WTC11 (cell line): ENCODE measurements around the gene GDAP1L1. TPM values are rescaled to one million over a fixed set of nuclear protein-coding genes. Genes with fewer than 3 reads are reported as not detected.

Source experiments
- GABPB1 ChIP-seq: sonication (generic); formaldehyde crosslinking; IDR thresholded peaks from 2 replicates; pipeline ENCODE4 v1.8.1; 2023; ENCODE audit warnings: mild to moderate bottlenecking, missing genetic modification reagents
- GRHL2 ChIP-seq: fragments of 250-450 bp; sonication (Bioruptor Pico); IDR thresholded peaks from 2 replicates; pipeline ENCODE4 v1.8.0; 2022; ENCODE audit warnings: mild to moderate bottlenecking, moderate library complexity; ENCODE audit not compliant: insufficient replicate concordance, severe bottlenecking
- IRF2 ChIP-seq: sonication (generic); formaldehyde crosslinking; IDR thresholded peaks from 2 replicates; pipeline ENCODE4 v1.8.0; 2022; ENCODE audit warnings: low read depth, missing genetic modification reagents, borderline replicate concordance
- JAZF1 ChIP-seq: fragments of 250-450 bp; sonication (Bioruptor Pico); IDR thresholded peaks from 2 replicates; pipeline ENCODE4 v1.9.0; 2021; ENCODE audit warnings: moderate library complexity, mild to moderate bottlenecking, inconsistent platforms
- JUN ChIP-seq: sonication (generic); formaldehyde crosslinking; IDR thresholded peaks from 2 replicates; pipeline ENCODE4 v1.8.0; 2023; ENCODE audit warnings: mild to moderate bottlenecking, missing genetic modification reagents
- MYBL2 ChIP-seq: sonication (generic); formaldehyde crosslinking; IDR thresholded peaks from 2 replicates; pipeline ENCODE4 v1.8.1; 2023; ENCODE audit warnings: mild to moderate bottlenecking, moderate library complexity, missing genetic modification reagents
- NR2C2 ChIP-seq: sonication (generic); formaldehyde crosslinking; IDR thresholded peaks from 2 replicates; pipeline ENCODE4 v1.8.0; 2022; ENCODE audit warnings: mild to moderate bottlenecking, missing genetic modification reagents
- PRRX2 ChIP-seq: fragments of 250-450 bp; sonication (Bioruptor Pico); IDR thresholded peaks from 2 replicates; pipeline ENCODE4 v1.8.0; 2021; ENCODE audit warnings: mild to moderate bottlenecking
- RELA ChIP-seq: sonication (generic); formaldehyde crosslinking; IDR thresholded peaks from 2 replicates; pipeline ENCODE4 v1.8.1; 2022; ENCODE audit warnings: missing genetic modification reagents, mild to moderate bottlenecking, borderline replicate concordance
- SMAD3 ChIP-seq: sonication (generic); formaldehyde crosslinking; IDR thresholded peaks from 2 replicates; pipeline ENCODE4 v1.8.0; 2022; ENCODE audit warnings: missing genetic modification reagents, mild to moderate bottlenecking, borderline replicate concordance
- TCF7 ChIP-seq: sonication (generic); formaldehyde crosslinking; IDR thresholded peaks from 2 replicates; pipeline ENCODE4 v1.8.0; 2022; ENCODE audit warnings: mild to moderate bottlenecking, low read depth, missing genetic modification reagents, moderate library complexity
- TEAD1 ChIP-seq: sonication (generic); formaldehyde crosslinking; IDR thresholded peaks from 2 replicates; pipeline ENCODE4 v1.8.0; 2022; ENCODE audit warnings: mild to moderate bottlenecking, missing genetic modification reagents
- TEAD4 ChIP-seq: sonication (generic); formaldehyde crosslinking; IDR thresholded peaks from 2 replicates; pipeline ENCODE4 v1.8.0; 2022; ENCODE audit warnings: mild to moderate bottlenecking, missing genetic modification reagents
- ZNF121 ChIP-seq: sonication (generic); formaldehyde crosslinking; IDR thresholded peaks from 2 replicates; pipeline ENCODE4 v1.8.0; 2023; ENCODE audit warnings: missing genetic modification reagents
- ZNF232 ChIP-seq: sonication (generic); formaldehyde crosslinking; IDR thresholded peaks from 2 replicates; pipeline ENCODE4 v1.8.0; 2022; ENCODE audit warnings: mild to moderate bottlenecking, missing genetic modification reagents
- ZNF423 ChIP-seq: fragments of 250-450 bp; sonication (Bioruptor Pico); IDR thresholded peaks from 2 replicates; pipeline ENCODE4 v2.1.2; 2022; ENCODE audit warnings: mild to moderate bottlenecking, moderate library complexity
- ZNF671 ChIP-seq: fragments of 250-450 bp; sonication (Bioruptor Pico); IDR thresholded peaks from 2 replicates; pipeline ENCODE4 v1.8.0; 2021; ENCODE audit warnings: mild to moderate bottlenecking
- total RNA-seq: library from RNA; stranded (reverse); gene quantifications from 3 replicates; pipeline ENCODE4 v1.2.3, GENCODE V29; 2021
- TF ChIP-seq, protein P1 (sequence below): fragments of 250-450 bp; sonication (Bioruptor Pico); IDR thresholded peaks from 2 replicates; pipeline ENCODE4 v1.8.0; 2021; ENCODE audit warnings: mild to moderate bottlenecking
- TF ChIP-seq, protein P2 (sequence below): sonication (generic); formaldehyde crosslinking; conservative IDR thresholded peaks from 2 replicates; pipeline ENCODE4 v1.8.1; 2023; ENCODE audit warnings: mild to moderate bottlenecking, low read depth, missing genetic modification reagents, moderate library complexity
- TF ChIP-seq, protein P3 (sequence below): sonication (generic); formaldehyde crosslinking; IDR thresholded peaks from 2 replicates; pipeline ENCODE4 v1.8.0; 2023; ENCODE audit warnings: missing genetic modification reagents
- TF ChIP-seq, protein P4 (sequence below): sonication (generic); formaldehyde crosslinking; IDR thresholded peaks from 2 replicates; pipeline ENCODE4 v1.8.1; 2023; ENCODE audit warnings: mild to moderate bottlenecking, missing genetic modification reagents
- TF ChIP-seq, protein P5 (sequence below): sonication (generic); formaldehyde crosslinking; IDR thresholded peaks from 2 replicates; pipeline ENCODE4 v1.8.1; 2023; ENCODE audit warnings: mild to moderate bottlenecking, moderate library complexity, missing genetic modification reagents
- TF ChIP-seq, protein P6 (sequence below): sonication (generic); formaldehyde crosslinking; IDR thresholded peaks from 2 replicates; pipeline ENCODE4 v1.8.1; 2023; ENCODE audit warnings: mild to moderate bottlenecking, missing genetic modification reagents
- TF ChIP-seq, protein P7 (sequence below): sonication (generic); formaldehyde crosslinking; IDR thresholded peaks from 2 replicates; pipeline ENCODE4 v1.8.1; 2022; ENCODE audit warnings: low read depth, mild to moderate bottlenecking, moderate library complexity, missing genetic modification reagents, borderline replicate concordance
- TF ChIP-seq, protein P8 (sequence below): sonication (generic); formaldehyde crosslinking; IDR thresholded peaks from 2 replicates; pipeline ENCODE4 v1.8.1; 2023; ENCODE audit warnings: mild to moderate bottlenecking, missing genetic modification reagents, moderate library complexity
- TF ChIP-seq, protein P9 (sequence below): sonication (generic); formaldehyde crosslinking; IDR thresholded peaks from 2 replicates; pipeline ENCODE4 v1.8.0; 2022; ENCODE audit warnings: mild to moderate bottlenecking, missing genetic modification reagents

The GDAP1L1 gene
- total RNA-seq, 1 experiment from 2014 or later, result 7.5 TPM

DNA sequence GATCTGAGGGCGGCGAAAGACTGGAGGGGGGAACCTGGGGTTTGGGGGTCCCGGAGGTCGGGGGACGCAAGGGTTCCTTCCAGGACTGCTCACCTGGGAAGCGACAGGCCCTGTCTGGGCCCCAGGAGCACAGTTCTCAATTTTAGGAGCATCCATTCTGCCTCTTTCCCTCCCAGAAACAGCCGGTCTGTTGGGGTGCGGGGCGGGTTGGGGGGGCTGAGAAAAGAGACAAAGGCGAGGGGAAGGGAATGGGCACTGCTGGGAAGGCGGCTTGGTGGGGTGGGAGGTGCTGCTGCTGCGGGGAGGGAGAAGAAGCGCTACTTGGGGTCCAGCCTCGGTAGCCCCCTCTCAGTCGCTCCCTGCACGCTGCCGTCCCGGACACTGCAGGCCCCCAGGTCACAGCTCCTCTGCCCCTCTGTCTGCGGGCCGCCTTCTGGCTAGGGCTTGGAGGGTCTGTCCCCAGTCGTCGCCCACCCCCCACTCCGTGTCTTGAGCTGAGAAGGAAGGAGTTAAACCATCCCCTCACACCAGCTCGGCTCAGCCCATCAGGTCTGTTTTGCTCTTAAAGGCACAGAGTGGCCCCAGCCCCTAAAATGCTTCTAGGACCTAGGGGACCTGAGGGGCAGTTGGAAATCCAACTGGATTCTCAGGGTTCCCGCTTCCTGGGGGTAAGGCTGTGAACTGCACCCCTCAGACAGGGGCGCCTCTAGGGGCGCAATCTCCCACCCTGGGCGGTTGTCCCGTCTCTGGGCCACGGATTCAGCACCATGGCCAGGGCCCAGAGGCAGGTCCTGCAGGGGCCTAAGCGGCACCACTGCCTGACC, 690 bp downstream of the GDAP1L1 start (continued):
- TF ChIP-seq, protein P1, sequence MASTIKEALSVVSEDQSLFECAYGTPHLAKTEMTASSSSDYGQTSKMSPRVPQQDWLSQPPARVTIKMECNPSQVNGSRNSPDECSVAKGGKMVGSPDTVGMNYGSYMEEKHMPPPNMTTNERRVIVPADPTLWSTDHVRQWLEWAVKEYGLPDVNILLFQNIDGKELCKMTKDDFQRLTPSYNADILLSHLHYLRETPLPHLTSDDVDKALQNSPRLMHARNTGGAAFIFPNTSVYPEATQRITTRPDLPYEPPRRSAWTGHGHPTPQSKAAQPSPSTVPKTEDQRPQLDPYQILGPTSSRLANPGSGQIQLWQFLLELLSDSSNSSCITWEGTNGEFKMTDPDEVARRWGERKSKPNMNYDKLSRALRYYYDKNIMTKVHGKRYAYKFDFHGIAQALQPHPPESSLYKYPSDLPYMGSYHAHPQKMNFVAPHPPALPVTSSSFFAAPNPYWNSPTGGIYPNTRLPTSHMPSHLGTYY (CRISPR knock-in tag), result peak; percentile 76; the same call in 1 of the 2 replicates
- TF ChIP-seq, protein P2, sequence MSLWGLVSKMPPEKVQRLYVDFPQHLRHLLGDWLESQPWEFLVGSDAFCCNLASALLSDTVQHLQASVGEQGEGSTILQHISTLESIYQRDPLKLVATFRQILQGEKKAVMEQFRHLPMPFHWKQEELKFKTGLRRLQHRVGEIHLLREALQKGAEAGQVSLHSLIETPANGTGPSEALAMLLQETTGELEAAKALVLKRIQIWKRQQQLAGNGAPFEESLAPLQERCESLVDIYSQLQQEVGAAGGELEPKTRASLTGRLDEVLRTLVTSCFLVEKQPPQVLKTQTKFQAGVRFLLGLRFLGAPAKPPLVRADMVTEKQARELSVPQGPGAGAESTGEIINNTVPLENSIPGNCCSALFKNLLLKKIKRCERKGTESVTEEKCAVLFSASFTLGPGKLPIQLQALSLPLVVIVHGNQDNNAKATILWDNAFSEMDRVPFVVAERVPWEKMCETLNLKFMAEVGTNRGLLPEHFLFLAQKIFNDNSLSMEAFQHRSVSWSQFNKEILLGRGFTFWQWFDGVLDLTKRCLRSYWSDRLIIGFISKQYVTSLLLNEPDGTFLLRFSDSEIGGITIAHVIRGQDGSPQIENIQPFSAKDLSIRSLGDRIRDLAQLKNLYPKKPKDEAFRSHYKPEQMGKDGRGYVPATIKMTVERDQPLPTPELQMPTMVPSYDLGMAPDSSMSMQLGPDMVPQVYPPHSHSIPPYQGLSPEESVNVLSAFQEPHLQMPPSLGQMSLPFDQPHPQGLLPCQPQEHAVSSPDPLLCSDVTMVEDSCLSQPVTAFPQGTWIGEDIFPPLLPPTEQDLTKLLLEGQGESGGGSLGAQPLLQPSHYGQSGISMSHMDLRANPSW (CRISPR knock-in tag), result no peak
- TF ChIP-seq MYBL2 (CRISPR knock-in tag) (no peak), ZNF121 (CRISPR knock-in tag) (no peak), TCF7 (CRISPR knock-in tag) (no peak), GABPB1 (peak; percentile 83), JUN (CRISPR knock-in tag) (peak; percentile 82; the same call in 1 of the 2 replicates), ZNF671 (CRISPR knock-in tag) (no peak), TEAD4 (peak; percentile 91), ZNF232 (CRISPR knock-in tag) (peak; percentile 88), IRF2 (no peak), SMAD3 (CRISPR knock-in tag) (peak; percentile 93; the same call in 1 of the 2 replicates), NR2C2 (CRISPR knock-in tag) (peak; percentile 31; the same call in 1 of the 2 replicates), GRHL2 (CRISPR knock-in tag) (no peak), PRRX2 (CRISPR knock-in tag) (no peak), JAZF1 (CRISPR knock-in tag) (no peak), RELA (CRISPR knock-in tag) (no peak), ZNF423 (CRISPR knock-in tag) (no peak), TEAD1 (peak; percentile 86)
- TF ChIP-seq, protein P3, sequence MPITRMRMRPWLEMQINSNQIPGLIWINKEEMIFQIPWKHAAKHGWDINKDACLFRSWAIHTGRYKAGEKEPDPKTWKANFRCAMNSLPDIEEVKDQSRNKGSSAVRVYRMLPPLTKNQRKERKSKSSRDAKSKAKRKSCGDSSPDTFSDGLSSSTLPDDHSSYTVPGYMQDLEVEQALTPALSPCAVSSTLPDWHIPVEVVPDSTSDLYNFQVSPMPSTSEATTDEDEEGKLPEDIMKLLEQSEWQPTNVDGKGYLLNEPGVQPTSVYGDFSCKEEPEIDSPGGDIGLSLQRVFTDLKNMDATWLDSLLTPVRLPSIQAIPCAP (CRISPR knock-in tag), result no peak
- TF ChIP-seq, protein P4, sequence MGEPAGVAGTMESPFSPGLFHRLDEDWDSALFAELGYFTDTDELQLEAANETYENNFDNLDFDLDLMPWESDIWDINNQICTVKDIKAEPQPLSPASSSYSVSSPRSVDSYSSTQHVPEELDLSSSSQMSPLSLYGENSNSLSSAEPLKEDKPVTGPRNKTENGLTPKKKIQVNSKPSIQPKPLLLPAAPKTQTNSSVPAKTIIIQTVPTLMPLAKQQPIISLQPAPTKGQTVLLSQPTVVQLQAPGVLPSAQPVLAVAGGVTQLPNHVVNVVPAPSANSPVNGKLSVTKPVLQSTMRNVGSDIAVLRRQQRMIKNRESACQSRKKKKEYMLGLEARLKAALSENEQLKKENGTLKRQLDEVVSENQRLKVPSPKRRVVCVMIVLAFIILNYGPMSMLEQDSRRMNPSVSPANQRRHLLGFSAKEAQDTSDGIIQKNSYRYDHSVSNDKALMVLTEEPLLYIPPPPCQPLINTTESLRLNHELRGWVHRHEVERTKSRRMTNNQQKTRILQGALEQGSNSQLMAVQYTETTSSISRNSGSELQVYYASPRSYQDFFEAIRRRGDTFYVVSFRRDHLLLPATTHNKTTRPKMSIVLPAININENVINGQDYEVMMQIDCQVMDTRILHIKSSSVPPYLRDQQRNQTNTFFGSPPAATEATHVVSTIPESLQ (CRISPR knock-in tag), result no peak
- TF ChIP-seq, protein P5, sequence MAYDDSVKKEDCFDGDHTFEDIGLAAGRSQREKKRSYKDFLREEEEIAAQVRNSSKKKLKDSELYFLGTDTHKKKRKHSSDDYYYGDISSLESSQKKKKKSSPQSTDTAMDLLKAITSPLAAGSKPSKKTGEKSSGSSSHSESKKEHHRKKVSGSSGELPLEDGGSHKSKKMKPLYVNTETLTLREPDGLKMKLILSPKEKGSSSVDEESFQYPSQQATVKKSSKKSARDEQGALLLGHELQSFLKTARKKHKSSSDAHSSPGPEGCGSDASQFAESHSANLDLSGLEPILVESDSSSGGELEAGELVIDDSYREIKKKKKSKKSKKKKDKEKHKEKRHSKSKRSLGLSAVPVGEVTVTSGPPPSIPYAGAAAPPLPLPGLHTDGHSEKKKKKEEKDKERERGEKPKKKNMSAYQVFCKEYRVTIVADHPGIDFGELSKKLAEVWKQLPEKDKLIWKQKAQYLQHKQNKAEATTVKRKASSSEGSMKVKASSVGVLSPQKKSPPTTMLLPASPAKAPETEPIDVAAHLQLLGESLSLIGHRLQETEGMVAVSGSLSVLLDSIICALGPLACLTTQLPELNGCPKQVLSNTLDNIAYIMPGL, result peak; percentile 79
- TF ChIP-seq, protein P6, sequence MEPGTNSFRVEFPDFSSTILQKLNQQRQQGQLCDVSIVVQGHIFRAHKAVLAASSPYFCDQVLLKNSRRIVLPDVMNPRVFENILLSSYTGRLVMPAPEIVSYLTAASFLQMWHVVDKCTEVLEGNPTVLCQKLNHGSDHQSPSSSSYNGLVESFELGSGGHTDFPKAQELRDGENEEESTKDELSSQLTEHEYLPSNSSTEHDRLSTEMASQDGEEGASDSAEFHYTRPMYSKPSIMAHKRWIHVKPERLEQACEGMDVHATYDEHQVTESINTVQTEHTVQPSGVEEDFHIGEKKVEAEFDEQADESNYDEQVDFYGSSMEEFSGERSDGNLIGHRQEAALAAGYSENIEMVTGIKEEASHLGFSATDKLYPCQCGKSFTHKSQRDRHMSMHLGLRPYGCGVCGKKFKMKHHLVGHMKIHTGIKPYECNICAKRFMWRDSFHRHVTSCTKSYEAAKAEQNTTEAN, result no peak
- TF ChIP-seq, protein P7, sequence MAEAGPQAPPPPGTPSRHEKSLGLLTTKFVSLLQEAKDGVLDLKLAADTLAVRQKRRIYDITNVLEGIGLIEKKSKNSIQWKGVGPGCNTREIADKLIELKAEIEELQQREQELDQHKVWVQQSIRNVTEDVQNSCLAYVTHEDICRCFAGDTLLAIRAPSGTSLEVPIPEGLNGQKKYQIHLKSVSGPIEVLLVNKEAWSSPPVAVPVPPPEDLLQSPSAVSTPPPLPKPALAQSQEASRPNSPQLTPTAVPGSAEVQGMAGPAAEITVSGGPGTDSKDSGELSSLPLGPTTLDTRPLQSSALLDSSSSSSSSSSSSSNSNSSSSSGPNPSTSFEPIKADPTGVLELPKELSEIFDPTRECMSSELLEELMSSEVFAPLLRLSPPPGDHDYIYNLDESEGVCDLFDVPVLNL, result no peak
- TF ChIP-seq, protein P8, sequence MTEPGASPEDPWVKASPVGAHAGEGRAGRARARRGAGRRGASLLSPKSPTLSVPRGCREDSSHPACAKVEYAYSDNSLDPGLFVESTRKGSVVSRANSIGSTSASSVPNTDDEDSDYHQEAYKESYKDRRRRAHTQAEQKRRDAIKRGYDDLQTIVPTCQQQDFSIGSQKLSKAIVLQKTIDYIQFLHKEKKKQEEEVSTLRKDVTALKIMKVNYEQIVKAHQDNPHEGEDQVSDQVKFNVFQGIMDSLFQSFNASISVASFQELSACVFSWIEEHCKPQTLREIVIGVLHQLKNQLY (CRISPR knock-in tag), result no peak
- TF ChIP-seq, protein P9, sequence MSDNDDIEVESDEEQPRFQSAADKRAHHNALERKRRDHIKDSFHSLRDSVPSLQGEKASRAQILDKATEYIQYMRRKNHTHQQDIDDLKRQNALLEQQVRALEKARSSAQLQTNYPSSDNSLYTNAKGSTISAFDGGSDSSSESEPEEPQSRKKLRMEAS (CRISPR knock-in tag), result 0 out of 2 replicates have a peak, but pooled peaks have one; percentile 41
